GM21529 (cell line): ENCODE data around the gene GLIPR2.
"Not testable (repeated sequence)": the region's sequence is repeated elsewhere in the genome, so short reads cannot be mapped to it uniquely, and the experiment has no call there.

ENCODE experiments used
- ATAC-seq: cut with Tn5 transposase; IDR thresholded peaks from one replicate; pipeline ENCODE4 v1.9.1; 2021; ENCODE audit not compliant: unreplicated experiment

Gene GLIPR2

DNA sequence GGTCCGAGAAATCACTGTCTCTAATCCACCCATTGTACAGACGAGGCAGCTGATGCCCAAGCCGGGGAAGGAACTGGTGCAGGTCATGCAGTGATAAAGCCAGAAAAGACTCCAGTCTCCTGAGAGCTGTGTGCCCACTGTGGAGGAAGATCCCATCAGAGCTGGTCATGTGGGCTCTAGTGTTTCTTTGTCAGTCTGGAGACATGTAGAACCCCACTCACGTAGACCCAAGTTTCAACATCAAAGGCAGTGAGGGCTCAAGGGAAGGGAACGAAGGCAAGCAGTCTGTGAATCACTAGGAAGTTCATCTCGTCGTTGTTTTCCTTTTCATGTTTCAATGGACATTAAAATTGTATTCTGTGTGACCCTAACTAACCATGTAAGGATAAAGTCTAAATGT, 14.6 kb upstream of the GLIPR2 start:
- ATAC-seq, result no peak

DNA sequence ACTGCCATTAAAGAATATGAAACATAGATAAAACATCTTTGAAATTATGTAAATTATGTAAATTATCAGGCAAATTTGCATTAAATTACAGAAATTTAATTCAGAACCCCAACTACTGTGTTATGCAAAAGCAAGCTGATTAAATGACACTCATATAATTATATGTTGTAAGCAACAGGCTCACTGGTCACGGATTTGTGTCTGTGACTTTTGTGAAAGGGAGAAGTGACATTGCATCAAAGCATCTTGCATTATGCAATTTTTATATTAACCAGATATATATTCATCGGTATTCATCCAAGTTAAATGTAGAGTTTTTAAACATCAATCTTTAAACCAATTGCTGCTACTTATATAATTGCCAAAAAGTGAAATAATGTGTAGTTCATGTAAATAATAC, 13.0 kb upstream of the GLIPR2 start:
- ATAC-seq, result no peak

DNA sequence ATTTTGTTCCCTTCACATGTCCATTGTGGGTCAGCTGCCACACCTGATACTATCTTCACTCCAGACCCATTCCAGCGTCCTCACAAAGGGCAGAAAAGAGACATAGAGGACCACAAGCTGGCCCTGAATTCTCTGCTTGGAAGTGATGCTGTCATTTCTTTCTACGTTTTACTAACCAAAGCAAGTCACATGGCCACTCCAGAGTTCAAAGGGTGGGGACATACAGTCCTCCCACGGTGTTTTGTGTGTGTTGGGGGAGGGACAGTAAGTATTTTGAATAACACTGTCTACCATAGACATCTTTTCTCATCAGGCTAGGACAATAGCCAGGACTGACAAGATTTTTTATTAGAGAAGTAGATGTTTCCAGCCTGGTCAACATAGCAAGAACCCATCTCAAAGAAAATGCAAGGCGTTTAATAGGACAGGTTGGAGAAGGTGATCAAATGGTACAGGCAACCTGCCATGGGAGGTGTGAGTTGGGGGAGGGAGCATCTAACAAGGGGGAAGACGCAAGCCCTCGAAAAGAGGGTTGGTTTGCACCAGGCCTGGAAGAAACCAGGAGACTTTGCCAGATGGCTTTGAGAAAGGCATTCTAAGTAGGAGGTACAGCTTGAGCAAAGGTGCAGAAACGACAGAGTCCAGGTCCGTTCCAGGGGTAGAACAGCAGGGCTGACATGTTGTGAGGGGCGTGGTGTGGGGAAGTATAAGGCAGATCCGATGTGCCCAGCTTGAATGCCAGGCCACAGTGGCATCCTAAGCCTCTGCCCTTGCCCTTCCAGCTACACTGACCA, 11.3 kb upstream of the GLIPR2 start:
- no peak for ATAC-seq

DNA sequence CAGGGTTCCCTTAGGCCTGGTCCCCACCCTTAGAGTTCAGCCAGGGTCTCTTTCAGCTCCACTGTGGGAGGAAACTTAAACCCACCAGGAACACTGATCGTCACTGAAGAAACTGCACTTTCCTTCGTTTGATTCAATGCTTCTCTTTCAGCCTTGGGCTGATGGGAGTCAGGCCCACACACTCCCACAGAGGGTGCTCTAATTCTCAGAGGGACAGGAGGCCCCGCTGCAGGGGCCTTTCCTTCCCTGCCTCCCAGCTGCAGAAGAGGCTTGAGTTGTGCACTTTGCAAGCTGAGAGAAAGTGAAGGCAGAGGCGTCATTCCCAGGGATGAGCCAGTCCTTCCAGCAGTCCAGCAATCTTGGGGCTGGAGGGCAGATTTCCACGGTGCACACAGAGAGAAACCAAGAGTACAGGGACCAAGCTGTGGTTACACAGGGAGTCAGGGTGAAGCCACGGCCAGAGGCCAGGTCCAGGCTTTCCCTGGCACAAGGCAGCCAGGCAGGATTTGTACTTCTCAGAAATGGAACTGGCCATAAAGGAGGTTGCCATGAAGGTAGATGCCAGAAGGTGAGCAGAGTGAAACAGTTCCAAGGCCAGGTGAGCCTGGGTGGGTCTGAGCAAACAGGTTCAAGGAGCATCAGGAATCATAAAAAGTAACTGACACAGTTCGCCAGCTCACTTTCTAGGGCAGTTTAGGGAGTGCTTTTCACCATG, 10.4 kb upstream of the GLIPR2 start:
- ATAC-seq, result no peak

DNA sequence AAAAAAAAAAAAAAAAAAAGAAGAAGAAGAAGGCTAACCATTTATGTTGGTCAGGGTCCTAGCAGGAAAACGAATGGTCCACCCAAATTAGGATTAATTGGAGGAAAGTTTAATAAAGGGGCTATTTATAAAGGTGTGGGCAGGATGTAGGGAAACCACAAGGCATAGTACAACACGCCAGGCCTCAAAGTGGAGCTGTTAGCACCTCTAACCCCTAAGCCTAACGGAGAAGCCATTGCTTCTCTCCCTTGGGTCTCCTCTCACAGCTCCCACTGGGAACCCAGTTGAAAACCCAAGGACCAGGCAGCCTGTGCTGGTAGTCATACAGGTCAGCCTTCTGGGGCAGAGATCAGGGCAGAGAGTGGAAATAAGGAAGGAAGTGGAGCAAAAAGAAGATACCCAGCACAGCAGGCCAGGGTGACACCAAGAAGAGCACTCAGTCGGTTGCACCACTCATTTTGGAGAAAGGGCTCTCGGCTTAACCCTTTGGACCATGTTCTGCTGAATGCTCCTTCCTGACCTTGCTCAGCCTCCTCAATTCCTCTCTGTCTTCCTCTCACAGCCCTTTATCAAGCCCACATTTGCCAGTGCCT, 8.8 kb upstream of the GLIPR2 start:
- ATAC-seq, result no peak

DNA sequence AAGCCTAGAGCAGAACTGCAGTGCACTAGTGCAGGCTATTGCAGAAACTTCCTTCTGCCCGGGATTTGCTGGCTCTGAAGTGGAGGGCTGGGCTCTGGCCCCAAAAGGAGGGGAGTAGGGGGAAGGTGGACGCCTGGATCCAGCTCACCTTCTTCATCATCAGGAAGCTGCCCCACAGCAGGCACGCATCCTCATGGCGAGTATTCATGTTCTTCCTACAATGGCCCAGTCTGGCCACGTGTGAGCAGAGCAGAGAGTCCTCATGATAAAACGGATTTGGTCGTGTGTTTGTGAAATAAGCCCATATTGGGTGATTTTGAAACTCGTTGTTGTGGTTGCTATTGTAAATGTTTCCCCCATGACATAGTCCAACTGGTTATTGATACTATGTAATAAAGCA, 8.2 kb upstream of the GLIPR2 start:
- no peak for ATAC-seq

DNA sequence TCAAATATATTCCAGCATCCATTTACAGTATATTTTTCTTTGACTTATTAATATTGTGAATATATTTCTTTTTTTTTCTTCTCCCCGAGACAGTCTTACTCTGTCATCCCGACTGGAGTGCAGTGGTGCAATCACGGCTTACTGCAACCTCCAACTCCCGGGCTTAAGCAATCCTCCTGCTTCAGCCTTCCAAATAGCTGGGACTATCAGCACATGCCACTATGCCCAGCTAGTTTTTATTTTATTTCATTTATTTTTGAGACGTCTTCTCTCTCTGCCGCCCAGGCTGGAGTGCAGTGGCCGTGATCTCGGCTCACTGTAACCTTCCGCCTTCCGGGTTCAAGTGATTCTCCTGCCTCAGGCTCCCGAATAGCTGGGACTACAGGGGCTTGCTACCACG, 7.4 kb upstream of the GLIPR2 start:
- no peak for ATAC-seq

DNA sequence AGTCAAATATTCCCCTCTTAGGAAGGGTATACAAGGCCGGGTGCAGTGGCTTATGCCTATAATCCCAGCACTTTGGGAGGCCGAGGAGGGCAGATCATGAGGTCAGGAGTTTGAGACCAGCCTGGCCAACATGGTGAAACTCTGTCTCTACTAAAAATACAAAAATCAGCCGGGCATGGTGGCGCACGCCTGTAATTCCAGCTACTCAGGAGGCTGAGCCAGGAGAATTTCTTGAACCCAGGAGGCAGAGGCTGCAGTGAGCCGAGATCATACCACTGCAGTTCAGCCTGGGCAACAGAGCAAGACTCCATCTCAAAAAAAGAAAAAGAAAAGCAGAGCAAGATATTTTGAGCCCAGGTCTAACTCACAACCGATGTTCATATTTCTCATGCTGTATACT, 4.9 kb upstream of the GLIPR2 start:
- not testable (repeated sequence) for ATAC-seq

DNA sequence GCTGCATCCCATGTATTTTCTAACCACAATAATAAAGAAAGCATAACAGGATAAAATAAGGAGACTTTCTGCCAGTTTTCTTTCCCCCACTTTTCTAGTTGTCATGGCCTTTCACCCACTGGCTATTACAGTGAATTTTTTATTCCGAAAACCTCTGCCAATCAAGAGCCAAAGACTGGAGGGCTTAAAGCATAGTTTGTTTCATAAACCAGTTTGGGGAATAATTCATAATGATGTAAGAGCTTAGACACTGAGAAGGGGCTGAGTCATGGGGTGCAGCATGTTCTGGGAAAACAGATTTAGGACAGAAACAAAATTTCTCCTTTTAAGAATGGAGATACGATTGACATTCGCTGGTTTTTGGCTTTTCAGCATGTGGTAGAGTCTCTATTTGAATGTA, 4.4 kb upstream of the GLIPR2 start:
- no peak for ATAC-seq

DNA sequence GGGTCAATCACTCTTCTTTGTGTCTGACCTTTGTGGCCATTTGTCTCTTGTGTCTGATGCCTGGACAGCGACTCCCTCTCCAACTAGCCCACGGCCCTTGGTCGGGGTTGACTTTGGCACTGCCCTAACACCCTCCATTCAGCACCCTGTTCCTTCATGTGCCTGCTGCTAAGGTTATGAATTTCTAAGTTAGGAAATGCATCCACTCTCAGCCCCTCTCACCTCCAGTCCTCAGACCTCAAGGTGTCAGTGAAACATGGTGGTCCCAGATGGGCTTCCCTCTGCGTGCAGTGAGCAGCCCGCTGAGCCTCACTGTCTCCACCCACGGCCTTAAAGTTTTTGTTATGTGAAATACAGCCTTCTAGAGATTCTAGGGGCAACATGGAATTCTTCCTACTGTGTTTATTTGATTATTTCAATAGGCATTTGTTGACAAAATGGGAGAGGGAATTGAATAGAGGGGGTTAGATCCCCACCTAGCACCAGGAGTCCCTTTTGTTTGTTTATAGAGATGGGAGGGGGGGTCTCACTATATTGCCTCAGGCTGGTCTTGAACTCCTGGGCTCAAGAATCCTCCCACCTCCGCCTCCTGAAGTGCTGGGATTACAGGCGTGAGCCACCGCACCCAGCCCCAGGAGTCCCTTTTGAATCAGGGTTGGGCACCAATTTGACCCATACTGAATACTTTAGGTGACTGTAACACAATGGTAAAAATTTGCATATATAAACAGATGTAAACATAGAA, 1.6 kb upstream of the GLIPR2 start:
- ATAC-seq, result no peak

DNA sequence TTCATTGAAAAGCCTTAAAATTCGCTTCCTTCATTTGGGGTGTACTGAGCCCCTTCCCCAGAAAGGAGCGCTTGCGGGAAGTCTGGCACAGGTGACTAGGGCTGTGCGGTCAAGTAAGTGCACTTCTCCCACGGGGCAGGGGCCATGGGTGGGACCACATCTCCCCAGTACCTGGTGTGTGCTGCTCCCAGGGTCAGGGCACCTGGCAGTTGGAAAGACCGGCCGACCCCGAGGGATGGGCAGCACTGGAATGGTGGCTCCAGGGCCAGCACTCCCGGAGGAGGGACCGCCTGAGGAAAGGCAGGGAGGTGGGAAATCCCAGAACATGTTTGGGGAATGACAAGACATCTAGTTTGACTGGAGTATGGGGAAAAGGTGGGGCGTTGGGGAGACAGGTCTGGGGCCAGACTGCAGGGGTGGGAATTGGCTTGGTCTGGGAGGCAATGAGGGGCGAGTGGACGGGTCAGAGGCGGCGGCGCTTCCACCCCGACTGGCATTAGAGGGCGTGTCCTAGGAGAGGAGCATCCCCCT, 727 bp upstream of the GLIPR2 start:
- ATAC-seq, result no peak

DNA sequence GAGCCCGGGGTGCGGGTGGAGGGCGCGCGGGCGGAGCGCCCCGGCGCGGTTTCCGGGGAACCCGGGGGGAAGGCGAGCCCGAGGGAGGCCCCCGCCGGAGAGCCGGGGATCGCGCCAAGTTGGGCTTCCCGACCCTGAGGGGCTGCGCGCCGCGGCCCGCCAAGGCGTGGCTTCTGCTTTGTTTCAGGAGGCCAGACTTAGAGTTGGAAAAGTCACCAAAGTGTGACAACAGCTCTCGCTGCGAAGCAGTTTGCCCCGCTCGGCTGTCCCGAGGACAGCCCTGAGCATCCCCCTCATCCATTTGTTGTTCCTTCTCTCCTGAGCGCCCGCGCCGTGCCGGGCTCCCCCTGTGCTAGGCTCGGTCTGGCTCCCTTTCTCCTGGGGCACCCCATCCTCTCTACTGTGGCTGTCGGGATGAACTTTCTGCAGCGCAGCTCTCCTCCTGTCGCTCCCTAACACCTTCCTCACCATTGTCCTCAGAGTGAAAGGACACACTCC, 410 bp downstream of the GLIPR2 start:
- peak; percentile 32 for ATAC-seq

DNA sequence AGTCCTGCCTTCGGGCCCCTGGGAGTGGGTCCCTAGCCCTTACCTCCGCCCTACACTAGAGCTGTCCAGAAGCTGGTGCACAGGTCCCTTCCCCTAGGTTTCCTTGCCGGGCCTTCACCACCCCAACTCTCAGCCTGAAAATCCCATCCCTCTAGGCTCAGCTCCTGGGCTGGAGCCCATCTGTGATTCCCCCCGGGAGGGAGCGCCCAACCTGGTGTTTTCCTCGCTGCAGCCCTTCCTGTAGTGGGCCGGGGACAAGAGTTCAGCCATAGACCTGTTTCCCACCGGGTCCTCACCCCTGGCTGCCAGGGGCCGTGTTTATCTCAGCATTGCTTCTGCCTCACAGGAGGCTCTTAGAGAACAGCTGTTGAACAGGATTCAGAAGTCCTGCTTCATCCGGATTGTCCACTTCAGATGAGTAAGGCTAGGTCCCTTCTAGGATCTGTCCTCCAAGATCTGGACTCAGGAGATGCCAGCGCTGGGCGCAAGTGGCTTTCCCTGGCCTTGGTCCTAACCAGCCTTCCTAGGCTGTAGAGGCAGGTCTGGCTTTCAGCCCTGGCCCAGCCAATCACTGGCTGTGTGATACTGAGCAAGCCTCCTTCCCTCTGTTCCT, 965 bp downstream of the GLIPR2 start:
- ATAC-seq, result no peak

DNA sequence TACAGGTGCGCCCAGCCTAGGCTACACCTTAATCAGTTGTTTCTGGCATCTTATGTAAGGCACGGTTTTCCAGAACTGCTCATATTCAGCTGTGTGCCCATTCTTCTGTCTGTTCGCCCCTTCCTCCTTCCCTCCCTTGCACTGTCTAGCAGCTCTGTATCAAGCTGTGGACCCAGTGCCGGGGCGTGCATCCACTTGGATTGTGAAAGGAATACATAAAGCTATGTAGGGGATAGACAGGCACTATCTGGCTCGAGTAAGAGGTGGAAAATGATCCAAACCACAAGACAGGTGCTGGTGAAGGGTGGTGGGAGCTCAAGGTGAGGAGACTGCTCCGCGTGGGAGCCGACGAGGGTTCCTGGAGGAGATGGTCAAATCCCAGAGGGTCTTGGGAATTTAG, 2.0 kb downstream of the GLIPR2 start:
- no peak for ATAC-seq

DNA sequence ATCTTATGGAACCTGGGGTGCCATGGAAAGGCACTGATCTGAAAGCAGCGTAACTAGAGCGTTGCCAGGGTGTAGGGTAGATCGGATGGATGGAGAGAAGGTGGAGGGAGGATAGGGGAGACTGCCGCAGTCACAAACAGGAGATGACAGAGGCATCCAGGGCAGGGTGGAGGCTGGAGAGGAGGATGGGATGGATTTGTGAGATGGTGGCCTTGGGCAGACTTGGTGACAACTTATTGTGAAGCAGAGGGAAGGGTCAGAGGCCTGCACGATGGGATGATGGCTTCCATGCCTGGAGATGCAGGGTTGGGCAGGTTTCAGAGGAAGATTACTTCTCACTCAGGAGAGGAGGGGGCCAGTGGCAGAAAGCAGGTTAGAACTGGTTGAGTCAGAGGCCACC, 2.4 kb downstream of the GLIPR2 start:
- ATAC-seq, result no peak

DNA sequence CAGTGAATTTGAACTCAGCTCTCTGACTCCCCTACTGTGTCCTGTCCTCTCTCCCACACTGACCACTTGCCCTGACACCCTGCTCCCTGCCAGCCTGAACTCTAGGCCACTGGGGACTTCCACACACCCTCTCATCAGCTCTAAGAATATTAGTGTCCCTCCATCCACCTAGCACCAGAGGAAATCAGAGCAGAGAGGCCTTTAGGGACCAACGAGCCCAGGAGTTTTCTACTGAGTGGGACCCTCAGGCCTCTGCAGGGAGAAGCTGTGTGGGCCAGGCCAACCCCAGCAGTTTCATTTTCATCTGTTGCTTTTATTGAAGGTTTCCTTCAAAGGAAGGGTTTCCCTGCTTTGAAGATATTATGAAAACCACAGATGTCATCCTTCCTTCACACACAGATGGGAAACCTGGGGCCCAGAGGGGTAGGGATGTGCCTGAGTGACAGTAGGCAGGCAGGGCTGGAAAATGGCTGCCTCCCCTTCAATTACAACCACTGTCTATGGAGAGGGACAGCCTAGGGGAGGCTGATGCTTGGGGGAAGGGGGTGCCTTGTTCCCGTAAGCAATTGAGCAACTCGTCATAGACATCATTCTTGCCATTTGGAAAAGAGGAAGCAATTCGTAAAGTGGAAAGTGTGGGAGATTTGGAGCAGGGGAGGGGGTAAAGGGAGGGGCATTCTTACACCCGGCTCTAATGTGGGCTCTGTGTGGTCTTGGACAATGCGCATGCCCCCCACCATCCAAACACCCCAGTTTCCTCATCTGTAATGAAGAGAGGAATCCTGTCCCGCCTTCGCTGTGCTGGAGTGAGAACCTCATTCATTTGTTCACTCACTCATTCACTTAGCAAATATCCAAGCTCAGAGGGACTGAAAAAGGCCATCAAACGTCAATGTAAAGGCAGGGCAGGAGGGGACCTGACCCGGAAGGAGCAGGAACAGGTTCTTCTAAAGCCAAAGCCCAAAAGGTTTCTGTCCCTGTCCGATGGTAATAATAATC, 3.9 kb downstream of the GLIPR2 start:
- ATAC-seq, result no peak

DNA sequence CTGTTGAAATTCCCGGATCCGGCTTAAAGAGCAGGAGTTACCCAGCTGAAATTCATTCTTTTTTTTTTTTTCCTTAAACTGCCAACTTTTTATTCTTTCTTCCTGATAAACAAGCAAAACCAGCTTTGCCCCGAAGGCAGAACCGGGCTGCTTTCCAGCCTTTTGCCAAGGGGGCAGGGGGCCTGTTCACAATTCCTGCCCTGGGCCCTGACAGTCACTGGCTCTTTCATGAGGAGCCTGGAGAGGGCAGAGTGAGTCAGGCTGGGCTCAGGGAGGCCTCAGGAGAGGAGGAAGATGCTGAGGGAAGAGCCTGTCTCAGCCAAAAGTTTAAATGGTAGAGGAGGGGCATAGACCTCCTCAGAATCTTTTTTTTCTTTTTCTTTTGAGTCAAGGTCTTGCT, 4.8 kb downstream of the GLIPR2 start:
- ATAC-seq, result no peak

DNA sequence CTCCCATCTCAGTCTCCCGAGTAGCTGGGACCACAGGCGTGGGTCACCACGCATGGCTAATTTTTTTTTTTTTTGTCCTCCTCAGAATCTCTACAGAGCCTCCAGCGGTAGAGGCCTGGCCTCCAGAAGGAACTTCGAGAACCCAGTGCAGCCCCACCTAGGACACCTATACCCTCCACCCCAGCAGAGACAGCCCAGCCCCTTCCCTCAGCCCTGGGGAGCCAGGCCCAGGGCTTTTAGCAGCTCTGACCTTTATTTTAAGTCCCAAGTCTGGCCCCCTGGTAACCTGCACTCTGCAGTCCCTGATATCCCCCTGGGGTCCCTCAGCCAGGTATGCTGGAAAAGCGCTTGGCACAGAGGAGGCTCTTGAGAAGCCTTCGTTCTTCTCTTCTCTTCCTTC, 5.2 kb downstream of the GLIPR2 start:
- no peak for ATAC-seq

DNA sequence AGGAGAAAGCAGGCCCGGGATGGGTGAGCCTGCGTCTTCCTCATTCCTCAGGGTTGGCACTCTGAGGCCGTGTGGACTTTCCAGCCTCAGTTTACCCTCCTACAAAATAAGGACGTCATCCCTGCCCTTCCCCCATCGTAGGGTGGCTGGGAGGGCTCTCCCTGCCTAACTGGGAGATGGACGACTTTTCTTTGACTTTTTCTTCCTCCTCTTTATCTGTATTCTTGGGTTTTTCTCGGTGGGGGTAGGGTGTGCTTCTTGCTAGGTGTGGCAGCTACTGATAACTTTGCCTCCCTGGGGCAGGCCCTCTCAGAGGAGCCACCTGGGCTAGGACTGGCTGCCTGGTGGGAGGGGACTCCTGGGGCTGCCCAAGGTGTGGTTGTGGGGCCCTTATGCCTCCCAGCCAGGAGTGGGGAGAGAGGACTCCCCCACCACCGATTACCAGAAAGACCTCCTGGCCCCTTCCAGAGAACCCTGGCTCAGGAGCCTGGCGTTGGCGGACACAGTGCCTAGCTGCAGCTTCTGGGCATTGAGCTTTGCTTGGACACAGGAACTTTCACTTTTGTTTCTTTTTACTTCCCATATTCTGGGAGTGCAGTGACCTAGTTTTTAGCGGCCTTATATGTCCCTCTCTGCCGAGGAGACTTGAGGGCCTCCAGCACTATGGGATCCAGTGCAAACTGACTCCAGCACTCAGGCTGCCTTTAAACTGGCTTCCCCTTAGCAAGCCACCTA, 6.1 kb downstream of the GLIPR2 start:
- ATAC-seq, result no peak
